LHCN-M2 (cell line): ENCODE data around the gene DPYD. TPM values are rescaled to one million over a fixed set of nuclear protein-coding genes. Genes with fewer than 3 reads are reported as not detected.
A peak's percentile ranks its signal among the peaks of the same experiment; 100 is the strongest.

Experiments used
- DNase-seq: peaks from one replicate; pipeline ENCODE4 v3.0.0-alpha.2; 2012; ENCODE audit warnings: low read depth
- total RNA-seq: library from RNA; depleted of rRNA; stranded (reverse); fragments of >200 nt; gene quantifications from 2 replicates; pipeline ENCODE4 v1.2.3, GENCODE V29; 2014

The DPYD gene
- total RNA-seq, 1 experiment from 2014 or later: 39.9 TPM

- DNase-seq: peak; percentile 24
Observed at GRCh38 chr1:97623220-97623619, 297.6 kb downstream of the DPYD start.

DNA sequence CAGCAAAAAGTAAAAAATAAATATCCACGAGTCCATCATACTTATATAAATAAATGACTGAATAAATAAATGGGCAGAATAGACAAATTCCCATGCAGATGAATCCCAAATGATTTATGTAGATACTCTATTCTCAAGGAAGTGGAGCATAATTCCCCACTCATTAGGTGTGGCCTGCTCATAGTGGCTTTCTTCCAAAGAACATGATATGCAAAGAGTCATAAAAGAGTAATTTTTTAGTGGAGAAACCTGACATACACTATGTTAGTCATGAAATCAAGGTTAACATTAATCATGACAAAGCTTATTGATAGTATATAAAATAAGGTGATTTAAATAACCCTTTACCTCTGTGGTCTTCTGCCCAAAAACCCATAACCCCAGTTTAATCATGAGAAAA lies 298.9 kb downstream of the DPYD start:
- peak; percentile 53 for DNase-seq

GRCh38 chr1:97619706-97620105 lies 301.1 kb downstream of the DPYD start:
- no peak for DNase-seq

DNA sequence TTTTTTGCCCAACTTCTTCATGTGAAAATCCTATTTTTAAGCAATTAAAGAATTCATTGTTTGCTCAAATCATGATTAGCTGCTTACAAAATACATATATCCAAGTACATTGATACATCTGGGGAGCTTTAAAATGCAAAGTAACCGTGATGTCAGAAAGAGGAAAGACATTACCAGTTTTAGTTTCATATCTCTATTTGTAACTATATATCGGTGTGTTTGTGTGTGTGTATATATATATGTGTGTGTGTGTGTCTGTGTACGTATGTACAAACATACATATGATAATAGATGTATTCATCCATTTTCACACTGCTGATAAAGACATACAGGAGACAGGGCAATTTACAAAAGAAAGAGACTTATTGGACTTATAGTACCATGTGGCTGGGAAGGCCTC lies 310.1 kb downstream of the DPYD start:
- DNase-seq: no peak

DNA sequence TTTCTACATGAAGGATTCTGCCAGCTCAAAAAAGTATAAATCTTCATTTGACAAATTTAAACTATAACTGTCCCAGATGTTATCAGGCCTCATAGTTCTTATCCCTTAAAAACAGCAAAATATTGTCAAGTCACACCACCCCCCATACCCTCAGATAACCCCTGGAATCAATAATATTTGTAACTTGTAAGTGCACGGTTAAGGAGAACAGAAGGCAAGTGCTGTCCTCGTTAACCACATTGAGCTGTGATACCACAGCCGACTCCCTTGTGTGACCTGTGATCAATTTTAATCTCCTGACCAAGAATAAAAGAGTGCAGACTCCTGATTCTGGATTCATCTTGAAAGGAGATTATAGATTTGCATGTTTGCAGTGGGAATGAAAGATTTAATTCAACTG lies 310.7 kb downstream of the DPYD start:
- no peak for DNase-seq

DNA sequence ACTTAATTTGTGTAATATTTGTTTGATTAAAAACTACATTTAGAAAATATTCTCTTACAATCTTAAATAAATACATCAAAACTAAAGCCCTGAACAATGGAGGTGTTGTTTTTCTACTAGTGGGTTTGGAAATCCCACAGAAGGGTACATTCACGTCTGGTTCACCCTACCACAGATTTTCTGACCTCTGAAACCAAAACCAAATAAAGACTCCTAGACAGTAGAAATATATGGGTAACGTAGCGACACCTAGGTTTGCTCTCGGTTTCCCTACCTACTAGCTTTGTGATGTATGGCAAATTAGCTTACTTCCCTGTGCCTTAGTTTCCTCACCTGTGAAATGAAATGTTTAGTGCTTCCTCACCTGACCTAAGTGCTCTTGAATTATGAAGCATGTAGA lies 312.6 kb downstream of the DPYD start:
- no peak for DNase-seq

GRCh38 chr1:97603776-97604175 lies 317.1 kb downstream of the DPYD start:
- peak; percentile 3 for DNase-seq

GRCh38 chr1:97603218-97603617 lies 317.6 kb downstream of the DPYD start:
- no peak for DNase-seq

DNA sequence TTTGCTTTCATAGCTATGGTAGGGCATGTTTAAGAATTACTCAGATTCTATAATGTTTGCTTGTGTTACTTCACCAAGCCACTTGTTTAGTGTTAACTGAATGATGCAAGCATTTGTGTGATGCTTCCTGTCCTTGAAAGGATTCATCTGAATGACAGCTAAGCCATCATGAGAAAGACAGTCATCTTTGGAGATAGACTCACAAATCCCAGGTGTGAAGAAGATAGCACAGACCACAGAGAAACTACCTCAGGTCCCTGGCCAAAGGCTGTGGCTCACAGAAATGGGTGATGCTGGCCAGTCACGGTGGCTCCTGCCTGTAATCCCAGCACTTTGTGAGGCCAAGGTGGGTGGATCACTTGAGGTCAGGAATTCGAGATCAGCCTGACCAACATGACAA lies 321.4 kb downstream of the DPYD start:
- DNase-seq: no peak

- DNase-seq: no peak
Observed at GRCh38 chr1:97593192-97593591, 327.6 kb downstream of the DPYD start.

DNA sequence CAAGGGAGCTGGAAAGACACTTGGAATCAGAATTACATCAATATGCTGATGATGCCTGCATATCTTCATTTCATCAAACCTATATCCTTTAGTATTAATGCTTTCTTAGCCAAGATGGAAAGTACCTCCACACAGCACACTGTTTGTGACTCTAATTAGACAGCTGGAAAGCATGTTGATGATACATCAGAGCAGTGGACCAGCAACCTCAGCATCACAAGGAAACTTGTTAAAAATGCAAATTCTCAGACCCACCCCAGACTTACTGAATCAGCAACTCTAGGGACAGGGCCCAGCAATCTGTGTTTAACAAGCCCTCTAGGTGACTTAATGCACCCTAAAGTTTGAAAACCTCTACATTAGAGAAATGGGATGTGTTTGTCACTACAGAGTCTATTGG lies 332.1 kb downstream of the DPYD start:
- DNase-seq: no peak

GRCh38 chr1:97581614-97582051 lies 339.2 kb downstream of the DPYD start:
- no peak for DNase-seq

DNA sequence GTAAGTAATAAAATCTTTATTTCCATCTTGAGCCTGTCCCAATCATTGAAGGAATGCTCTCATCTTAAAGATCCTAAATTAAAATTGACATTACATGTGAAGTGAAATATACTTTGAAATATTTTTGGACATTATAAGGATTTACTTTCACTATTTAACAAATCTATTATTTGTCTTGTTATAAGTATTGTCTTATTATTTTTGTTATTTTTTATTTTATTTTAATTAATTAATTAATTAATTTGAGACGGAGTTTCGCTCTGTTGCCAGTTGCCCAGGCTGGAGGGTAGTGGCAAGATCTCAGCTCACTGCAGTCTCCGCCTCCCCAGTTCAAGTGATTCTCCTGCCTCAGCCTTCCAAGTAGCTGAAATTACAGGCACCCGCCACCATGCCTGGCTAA lies 343.2 kb downstream of the DPYD start:
- DNase-seq: no peak

DNA sequence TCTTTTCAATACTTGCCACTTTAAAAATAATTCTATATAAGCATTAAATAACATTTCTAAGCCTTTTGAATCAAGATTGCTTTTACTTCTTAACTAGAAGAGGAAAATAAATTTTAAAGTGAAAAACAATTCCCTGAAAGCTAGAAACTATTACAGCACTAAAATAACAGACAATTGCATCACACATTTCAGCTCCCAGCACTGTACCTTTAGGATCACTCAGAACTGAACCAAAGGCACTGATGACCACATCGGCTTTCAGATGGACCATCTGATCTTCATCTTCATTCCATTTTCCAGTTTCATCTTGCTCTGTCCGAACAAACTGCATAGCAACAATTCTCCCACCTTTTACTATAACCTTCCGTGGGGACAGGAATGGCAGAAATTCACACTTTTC lies 347.3 kb downstream of the DPYD start:
- DNase-seq: no peak

DNA sequence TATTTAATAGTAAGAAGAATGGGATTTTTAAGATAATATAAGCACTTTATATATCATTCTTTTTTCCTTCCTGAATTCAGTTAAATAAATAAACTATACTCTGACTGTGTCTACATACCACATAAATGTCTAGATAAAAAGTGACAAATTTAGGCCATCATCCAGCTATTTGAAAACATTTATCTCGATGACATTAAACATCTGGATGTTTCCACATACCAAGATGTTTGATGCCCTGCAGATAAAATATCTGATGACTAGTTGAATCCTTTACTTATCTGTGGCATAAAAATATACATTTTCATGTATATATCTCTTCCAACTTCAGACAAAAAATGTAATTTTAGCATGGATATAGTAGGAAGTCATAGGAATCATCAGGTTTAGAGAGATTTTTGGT lies 348.3 kb downstream of the DPYD start:
- no peak for DNase-seq

DNA sequence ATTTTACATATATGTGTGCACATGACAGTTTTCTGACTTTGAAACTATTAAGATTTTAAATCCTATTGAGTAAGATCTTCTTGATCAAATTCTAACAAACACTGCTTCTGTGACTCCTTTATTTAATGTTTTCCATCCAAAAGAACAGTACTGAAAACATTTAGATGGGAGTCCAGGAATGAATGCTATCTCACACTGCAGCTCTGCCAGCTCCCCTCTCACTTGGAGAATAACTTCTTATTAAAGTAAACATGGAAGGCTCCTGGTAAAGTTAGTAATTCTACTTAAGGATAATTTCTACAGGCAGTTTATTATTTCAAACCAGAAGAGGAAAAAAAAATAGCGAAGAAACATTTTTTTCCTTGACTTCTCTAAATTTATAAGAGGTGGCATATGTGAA lies 349.1 kb downstream of the DPYD start:
- no peak for DNase-seq

DNA sequence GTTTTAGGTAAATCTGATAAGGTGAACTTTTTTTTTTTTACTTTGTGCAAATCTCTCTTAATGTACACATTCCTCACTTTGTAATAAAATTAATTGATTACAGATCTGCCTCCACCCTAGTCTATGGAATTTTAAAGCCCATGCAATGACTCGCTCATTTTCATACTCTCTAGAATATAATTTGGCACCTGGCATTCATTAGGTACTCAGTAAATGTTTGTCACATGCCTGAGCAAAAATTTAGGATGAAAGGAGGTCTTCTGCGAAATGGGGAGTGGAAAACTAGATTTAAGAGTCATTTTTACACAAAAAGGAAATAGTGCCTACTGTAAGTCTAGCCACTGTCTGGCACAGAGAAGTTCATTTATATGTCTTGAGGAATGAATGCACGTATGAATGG lies 350.1 kb downstream of the DPYD start:
- no peak for DNase-seq

DNA sequence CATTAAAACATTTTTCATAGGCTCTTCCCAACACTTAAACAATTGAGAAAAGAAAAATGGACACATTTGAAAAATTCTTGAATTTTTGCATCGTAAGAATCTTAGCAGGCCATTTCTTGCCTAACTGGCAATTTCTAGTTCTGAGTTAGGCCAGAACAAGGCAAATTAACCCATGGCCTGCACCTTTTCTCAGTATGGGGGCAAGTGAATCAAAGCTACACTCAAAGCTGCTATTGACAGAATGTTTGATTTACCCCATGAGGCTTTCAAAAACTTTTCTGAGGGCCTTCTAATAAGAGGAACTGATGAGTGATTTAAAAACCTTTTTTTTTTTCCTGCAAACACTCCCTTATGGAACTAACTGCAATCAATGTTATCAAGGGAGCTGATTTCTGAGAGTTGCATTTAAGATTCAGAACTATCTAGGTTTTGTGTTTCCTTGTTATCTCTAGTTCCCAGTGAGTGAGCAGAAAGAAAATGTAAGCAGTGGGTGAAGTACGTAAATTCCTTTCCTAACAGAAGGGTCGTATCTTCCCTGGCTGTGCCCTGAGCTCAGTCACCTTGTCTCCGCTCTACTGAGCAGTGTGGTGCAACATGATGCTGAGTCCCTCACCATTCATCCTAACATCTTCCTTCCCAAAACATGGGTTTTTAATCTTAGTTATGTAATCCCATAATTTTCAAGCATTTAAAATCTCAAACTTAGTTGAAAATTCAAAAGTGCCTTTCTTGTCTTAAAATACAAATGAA lies 353.7 kb downstream of the DPYD start:
- DNase-seq: no peak

GRCh38 chr1:97565886-97566285 lies 354.9 kb downstream of the DPYD start:
- DNase-seq: no peak

GRCh38 chr1:97563926-97564325 lies 356.9 kb downstream of the DPYD start:
- DNase-seq: no peak

DNA sequence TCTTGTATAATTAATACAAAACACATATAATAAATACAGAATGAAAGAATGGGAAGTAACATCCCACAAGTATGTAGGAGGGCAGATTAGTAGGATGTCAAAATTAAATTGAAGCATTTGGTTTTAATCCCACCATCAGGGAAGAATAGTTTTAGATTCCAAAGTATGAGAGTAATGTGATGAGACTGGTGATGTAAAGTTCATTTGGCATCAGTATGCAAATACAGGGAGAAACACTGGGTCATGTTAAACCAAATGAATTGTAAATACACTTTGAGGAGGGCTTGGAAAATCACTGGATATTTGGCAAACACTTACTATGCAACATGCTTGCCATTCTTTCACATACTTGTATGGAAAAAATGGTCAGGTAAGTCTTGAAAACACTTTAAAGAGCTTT lies 358.8 kb downstream of the DPYD start:
- DNase-seq: no peak

DNA sequence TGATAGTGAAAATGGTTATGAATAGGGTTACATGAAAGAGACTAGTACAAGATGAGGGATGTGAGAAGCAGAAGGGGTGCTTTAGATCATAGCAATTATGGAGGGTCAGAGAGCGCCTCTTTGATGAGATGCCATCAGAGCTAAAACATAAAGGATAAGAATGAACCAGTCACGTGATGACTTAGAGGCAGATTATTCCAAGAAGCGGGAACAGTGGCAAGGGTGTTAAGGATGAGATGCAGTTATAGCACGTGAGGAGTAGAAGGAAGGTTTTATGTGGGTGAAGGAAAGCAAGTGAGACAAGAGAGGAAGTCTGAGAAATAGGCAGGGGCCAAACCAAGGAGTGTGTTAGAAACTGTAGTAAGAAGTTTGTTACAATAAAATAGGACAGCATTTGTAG lies 360.1 kb downstream of the DPYD start:
- no peak for DNase-seq

GRCh38 chr1:97553971-97554370 lies 366.9 kb downstream of the DPYD start:
- no peak for DNase-seq

- no peak for DNase-seq
Observed at GRCh38 chr1:97551113-97551512, 369.7 kb downstream of the DPYD start.
